GM19043 (cell line): ENCODE measurements around the gene KCNK16.
"Not testable (repeated sequence)": the region's sequence is repeated elsewhere in the genome, so short reads cannot be mapped to it uniquely, and the experiment has no call there.

Experiments
- ATAC-seq: cut with Tn5 transposase; IDR thresholded peaks from one replicate; pipeline ENCODE4 v1.9.1; 2021; ENCODE audit warnings: low read depth; ENCODE audit not compliant: unreplicated experiment

The KCNK16 gene

GRCh38 chr6:39312912-39313525, 9.5 kb downstream of the KCNK16 start:
- ATAC-seq = no peak

- ATAC-seq = no peak
These were observed 12.0 kb downstream of the KCNK16 start for GRCh38 chr6:39310542-39310941.

DNA sequence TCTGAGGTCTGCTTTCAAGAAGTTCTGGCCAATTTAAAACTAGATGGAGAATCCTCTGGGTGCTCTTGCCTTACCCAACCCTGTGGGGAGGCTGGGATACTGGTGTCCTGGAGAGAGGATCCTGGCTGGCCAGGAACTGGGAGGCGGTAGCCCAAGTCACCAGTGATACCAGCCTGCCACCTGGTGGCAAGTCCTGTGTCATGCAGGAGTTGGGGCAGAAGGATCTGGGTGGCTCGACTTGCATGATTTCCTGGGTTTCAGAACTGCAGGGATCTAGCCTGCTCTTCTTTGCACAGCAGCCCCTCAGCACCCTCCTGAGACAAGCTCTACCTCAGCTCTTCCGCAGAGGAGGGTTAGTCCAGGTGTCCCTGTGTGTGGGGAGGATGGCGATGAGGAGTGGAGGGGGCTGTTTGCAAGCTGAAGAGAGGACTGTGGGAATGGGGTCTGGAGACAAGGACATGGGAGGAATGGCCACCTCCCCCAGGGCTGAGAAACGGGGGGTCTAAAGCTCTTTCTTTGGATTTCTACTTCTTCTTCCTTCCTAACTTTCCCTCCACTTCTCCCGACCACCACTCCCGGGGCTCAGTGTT, 12.5 kb downstream of the KCNK16 start:
- ATAC-seq = no peak

GRCh38 chr6:39307462-39307861, 15.0 kb downstream of the KCNK16 start:
- no peak for ATAC-seq

DNA sequence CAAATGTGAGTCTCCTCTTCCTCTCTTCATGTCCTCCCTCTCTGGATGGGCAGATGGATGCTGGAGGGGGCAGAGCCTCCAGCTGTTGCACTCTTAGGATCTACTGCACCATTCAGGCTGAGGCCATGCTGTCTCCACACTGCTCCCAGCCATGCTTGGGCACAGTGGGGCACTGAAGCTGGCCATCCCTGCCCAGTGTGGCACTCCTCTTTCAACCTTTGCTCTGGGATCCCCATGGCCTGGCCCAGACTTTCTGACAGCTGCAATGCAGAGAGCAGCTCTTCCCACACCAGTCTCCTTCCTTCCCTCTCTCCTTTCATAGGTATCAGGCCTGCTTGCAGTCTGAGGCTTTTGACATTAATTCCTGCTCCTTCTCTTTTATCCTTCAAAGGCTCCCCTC, 17.6 kb downstream of the KCNK16 start:
- no peak for ATAC-seq

GRCh38 chr6:39303425-39304153, 18.9 kb downstream of the KCNK16 start:
- no peak for ATAC-seq

GRCh38 chr6:39302669-39303424, 19.7 kb downstream of the KCNK16 start:
- no peak for ATAC-seq

GRCh38 chr6:39302011-39302410, 20.5 kb downstream of the KCNK16 start:
- no peak for ATAC-seq

DNA sequence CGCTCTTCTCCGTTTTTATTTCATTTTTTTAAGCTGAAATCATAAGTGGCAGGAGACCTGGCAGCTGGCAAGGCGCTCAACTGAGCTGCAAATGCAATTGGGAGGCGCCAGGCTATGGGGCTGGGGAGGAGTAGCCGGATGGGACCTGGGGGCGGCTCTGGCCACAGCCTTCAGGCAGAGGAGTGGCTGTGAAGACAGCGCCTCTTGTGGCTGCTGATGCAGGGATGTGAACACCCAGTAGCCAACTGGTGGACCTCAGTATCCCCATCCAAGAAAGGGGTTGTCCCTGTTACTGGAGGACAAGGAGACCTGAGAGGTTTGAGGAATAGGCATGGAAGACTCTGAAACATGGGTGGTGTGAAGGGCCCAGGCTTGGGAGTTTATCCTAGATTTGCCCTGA, 20.9 kb downstream of the KCNK16 start:
- no peak for ATAC-seq

DNA sequence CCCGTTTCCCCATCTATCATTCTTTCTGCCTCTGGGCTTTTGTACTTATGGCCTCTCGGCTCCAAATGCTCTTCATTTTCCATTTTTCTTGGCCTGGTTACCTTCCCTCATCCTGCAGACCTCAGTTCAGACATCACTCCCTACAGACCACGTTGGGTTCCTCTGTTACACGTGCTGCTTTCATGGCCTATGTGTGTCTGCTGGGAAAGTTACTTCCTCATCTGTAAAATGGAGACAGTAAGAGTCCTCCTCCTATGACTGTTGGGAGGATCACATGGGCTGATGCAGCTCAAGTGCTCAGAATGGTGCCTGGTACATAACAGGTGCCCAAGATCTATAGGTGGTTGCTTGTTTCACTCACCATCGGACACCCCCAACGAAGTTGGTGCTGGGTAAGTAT, 21.8 kb downstream of the KCNK16 start:
- no peak for ATAC-seq

DNA sequence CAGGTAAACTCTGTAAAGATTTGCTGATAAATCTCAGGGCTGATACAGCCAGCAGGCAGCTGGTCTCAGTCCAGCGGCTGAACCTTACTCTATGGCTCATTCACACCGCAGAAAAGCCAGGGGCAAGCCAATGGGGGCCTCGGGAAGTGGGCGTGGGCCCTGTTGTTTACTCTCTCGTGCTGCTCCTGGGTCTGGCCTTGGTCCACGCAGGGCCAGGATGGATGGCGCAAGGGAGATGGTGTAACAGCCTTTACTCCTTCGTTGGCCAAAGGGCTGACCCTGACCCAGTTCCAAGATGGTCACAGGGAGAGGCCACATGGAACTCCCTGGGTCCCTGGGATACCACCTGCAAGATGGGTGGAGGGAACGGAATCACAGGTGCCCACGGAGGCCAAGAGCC, 24.4 kb downstream of the KCNK16 start:
- no peak for ATAC-seq

GRCh38 chr6:39296745-39297640, 25.5 kb downstream of the KCNK16 start:
- ATAC-seq = no peak

DNA sequence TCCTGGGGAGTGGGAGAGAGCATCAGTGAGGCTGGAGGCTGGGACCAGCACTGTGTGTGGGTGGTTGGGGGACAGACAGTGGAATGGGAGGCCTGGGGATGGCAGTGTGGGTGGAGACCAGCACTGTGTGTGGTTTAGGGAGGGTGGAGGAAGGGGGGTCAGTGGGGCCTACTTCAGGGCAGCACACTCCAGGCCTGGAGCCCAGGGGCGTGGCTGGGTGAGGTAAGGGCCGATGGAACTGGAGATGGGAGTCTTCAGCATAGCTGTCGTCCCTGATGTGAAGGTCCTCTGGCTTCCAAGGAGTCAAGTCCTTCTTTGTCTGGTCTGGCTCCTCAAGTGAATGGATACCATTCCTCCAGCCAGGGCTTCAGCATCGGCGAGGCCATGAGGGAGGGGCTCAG, 26.9 kb downstream of the KCNK16 start:
- no peak for ATAC-seq

- no peak for ATAC-seq
These were observed 27.6 kb downstream of the KCNK16 start for GRCh38 chr6:39294899-39295298.

- no peak for ATAC-seq
These were observed 28.4 kb downstream of the KCNK16 start for GRCh38 chr6:39294133-39294532.

- no peak for ATAC-seq
These were observed 29.9 kb downstream of the KCNK16 start for GRCh38 chr6:39292637-39293036.

- ATAC-seq = no peak
These were observed 33.0 kb downstream of the KCNK16 start for GRCh38 chr6:39289490-39289889.

DNA sequence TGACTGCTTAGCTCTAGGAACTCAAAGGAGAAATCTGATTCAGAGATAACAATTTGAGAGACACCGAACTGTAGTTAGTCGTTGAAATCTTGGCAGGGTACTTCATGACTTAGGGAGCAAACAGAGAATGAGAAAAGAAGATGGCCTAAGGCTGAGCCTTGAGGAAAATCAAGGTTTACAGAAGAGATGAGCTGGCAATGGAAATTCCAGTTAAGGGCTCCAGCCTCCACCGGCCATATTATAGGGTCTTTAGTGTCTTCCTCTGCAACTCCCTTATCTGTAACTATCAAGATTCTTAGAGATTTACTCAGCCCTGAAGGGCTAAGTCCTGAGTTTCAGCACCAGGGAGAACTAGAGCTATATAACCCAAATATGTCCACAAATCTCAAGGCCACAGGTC, 34.9 kb downstream of the KCNK16 start:
- ATAC-seq = no peak

GRCh38 chr6:39286596-39286995, 35.9 kb downstream of the KCNK16 start:
- ATAC-seq = not testable (repeated sequence)

DNA sequence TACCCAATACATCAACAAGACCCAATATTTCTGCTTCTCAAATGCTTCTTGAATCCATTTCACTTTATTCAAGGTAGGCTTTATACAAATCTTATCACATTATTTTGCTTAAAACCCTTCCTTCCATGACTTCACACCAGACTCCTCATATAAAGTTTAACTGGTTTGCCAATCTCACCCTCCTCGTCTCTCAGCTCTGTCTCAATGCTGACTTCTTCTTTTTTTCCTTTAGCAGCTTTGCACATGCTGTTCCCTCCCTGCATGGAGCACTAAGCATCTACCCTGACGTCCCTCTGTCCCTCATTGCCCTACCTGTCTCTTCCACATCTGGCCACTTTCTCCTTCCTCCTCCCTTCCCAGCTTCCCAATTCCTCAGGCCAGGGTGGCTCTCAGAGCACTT, 39.7 kb downstream of the KCNK16 start:
- no peak for ATAC-seq
